Measurements from ENCODE around the gene ARSD. TPM values are rescaled to one million over a fixed set of nuclear protein-coding genes. Genes with fewer than 3 reads are reported as not detected.
A peak's percentile ranks its signal among the peaks of the same experiment; 100 is the strongest.

ARSD gene
- polyA plus RNA-seq, 3 donors = 19.2 to 28.6 (median 19.7) TPM

GRCh38 chrX:2875798-2876399 is 53.2 kb downstream of the ARSD start:
- H3K4me2 ChIP-seq (replicated peaks; ENCODE audit: extremely low read depth, low read length, poor library complexity, severe bottlenecking) = no peak overlapping the region
- peaks cover 0 to 2% of the 10 kb centered on the region in 2 donors for H3K27me3 ChIP-seq (ENCODE audit: control insufficient read depth in 2 of 2, insufficient read depth in 2 of 2, low read length in 2 of 2)
- Mint-ChIP-seq H3K4me1 (no peaks in the 10 kb centered on the region), H3K27ac (peak overlapping the region in 1 of 7 donors; percentile 16), H3K27me3 (ENCODE audit: low read depth in 3 of 3) (peaks cover 0 to 13% (median 0%) of the 10 kb centered on the region in 3 donors), H3K4me3 (no peak overlapping the region), H3K36me3 (no peaks in the 10 kb centered on the region), H3K9me3 (peaks cover 0 to 7% (median 0%) of the 10 kb centered on the region in 7 donors)
- no peaks in the 10 kb centered on the region for H3K9me3 ChIP-seq (replicated peaks in 1 of 2; ENCODE audit: control insufficient read depth in 1 of 2, insufficient read depth in 1 of 2, low read length in 2 of 2)
- no peaks in the 10 kb centered on the region for H3K4me1 ChIP-seq (ENCODE audit: control insufficient read depth in 1 of 2, insufficient read depth in 2 of 2, low read length in 2 of 2)
- H3K27ac ChIP-seq (ENCODE audit: low read depth in 1 of 2, low read length in 2 of 2) = no peak overlapping the region
- H2AFZ ChIP-seq (ENCODE audit: insufficient read depth, low read depth, low read length, poor library complexity, severe bottlenecking) = no peak overlapping the region
- peak; percentile 56 for TF ChIP-seq CTCF (IDR thresholded peaks at IDR 0.05)
- no peak overlapping the region for H3K9ac ChIP-seq (ENCODE audit: insufficient read depth, low read length, poor library complexity, severe bottlenecking)
- no peaks in the 10 kb centered on the region for H3K79me2 ChIP-seq (ENCODE audit: insufficient read depth, low read length)
- H3K36me3 ChIP-seq (replicated peaks in 1 of 2; ENCODE audit: control insufficient read depth in 1 of 2, insufficient read depth in 2 of 2, low read length in 2 of 2) = no peaks in the 10 kb centered on the region
- no peak overlapping the region for H3K4me3 ChIP-seq (replicated peaks in 1 of 3; ENCODE audit: low read depth in 2 of 3, low read length in 3 of 3)
- intact Hi-C loops (cut with micrococcal nuclease) = loop anchor here in 1 of 2 donors (10.0 kb wide), 1 partner anchor 159 kb away; no protein-coding TSS in a partner anchor
- peak; percentile 15 to 23 (median 18) for DNase-seq
- no CpG with 5 or more reads among the region's 6 CpGs for WGBS (ENCODE audit: insufficient coverage)
- H4K20me1 ChIP-seq (ENCODE audit: insufficient read depth, low read length) = no peaks in the 10 kb centered on the region

GRCh38 chrX:2875136-2875481 is 54.0 kb downstream of the ARSD start:
- intact Hi-C loops (cut with micrococcal nuclease) = loop anchor here in 1 of 2 donors (10.0 kb wide), 1 partner anchor 160 kb away; no protein-coding TSS in a partner anchor
- H2AFZ ChIP-seq (ENCODE audit: insufficient read depth, low read depth, low read length, poor library complexity, severe bottlenecking) = no peak overlapping the region
- no CpG with 5 or more reads among the region's 3 CpGs for WGBS (ENCODE audit: insufficient coverage)
- peaks cover 0 to 13% (median 0%) of the 10 kb centered on the region in 3 donors for H3K27me3 Mint-ChIP-seq (ENCODE audit: low read depth in 3 of 3)
- no peaks in the 10 kb centered on the region for H3K9me3 ChIP-seq (replicated peaks in 1 of 2; ENCODE audit: control insufficient read depth in 1 of 2, insufficient read depth in 1 of 2, low read length in 2 of 2)
- no peak overlapping the region for H3K4me3 Mint-ChIP-seq
- H4K20me1 ChIP-seq (ENCODE audit: insufficient read depth, low read length) = no peaks in the 10 kb centered on the region
- peaks cover 0 to 9% (median 5%) of the 10 kb centered on the region in 7 donors for H3K9me3 Mint-ChIP-seq
- H3K27ac Mint-ChIP-seq = no peak overlapping the region
- H3K9ac ChIP-seq (ENCODE audit: insufficient read depth, low read length, poor library complexity, severe bottlenecking) = no peak overlapping the region
- peaks cover 0 to 2% of the 10 kb centered on the region in 2 donors for H3K27me3 ChIP-seq (ENCODE audit: control insufficient read depth in 2 of 2, insufficient read depth in 2 of 2, low read length in 2 of 2)
- no peak overlapping the region for H3K4me2 ChIP-seq (replicated peaks; ENCODE audit: extremely low read depth, low read length, poor library complexity, severe bottlenecking)
- DNase-seq = no peak
- H3K4me3 ChIP-seq (replicated peaks in 1 of 3; ENCODE audit: low read depth in 2 of 3, low read length in 3 of 3) = no peak overlapping the region
- no peaks in the 10 kb centered on the region for H3K36me3 ChIP-seq (replicated peaks in 1 of 2; ENCODE audit: control insufficient read depth in 1 of 2, insufficient read depth in 2 of 2, low read length in 2 of 2)
- no peaks in the 10 kb centered on the region for H3K79me2 ChIP-seq (ENCODE audit: insufficient read depth, low read length)
- no peaks in the 10 kb centered on the region for H3K4me1 Mint-ChIP-seq
- no peaks in the 10 kb centered on the region for H3K36me3 Mint-ChIP-seq
- H3K4me1 ChIP-seq (ENCODE audit: control insufficient read depth in 1 of 2, insufficient read depth in 2 of 2, low read length in 2 of 2) = no peaks in the 10 kb centered on the region
- no peak for TF ChIP-seq CTCF (IDR thresholded peaks at IDR 0.05)
- H3K27ac ChIP-seq (ENCODE audit: low read depth in 1 of 2, low read length in 2 of 2) = no peak overlapping the region
